ENCODE data around the gene ABCC3.

The ABCC3 gene

GRCh38 chr17:50684612-50685333 lies 50.1 kb downstream of the ABCC3 start:
- DNase-seq (ENCODE audit: low read depth): no peak

DNA sequence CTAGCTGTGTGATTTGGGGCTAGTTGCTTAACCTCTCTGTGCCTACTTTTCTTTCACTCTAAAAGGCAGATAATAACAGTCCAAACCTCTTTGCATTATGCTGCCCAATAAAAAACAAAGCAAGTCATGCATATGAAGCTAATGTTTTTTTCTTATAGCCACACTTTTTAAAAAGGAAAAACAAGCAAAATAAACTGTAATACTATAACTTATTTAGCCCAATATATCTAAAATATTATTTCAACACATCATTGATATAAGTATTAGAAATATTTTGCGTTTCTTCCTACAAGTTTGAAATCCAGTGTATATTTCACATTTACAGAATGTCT lies 50.6 kb downstream of the ABCC3 start:
- no peak for DNase-seq (ENCODE audit: low read depth)

DNA sequence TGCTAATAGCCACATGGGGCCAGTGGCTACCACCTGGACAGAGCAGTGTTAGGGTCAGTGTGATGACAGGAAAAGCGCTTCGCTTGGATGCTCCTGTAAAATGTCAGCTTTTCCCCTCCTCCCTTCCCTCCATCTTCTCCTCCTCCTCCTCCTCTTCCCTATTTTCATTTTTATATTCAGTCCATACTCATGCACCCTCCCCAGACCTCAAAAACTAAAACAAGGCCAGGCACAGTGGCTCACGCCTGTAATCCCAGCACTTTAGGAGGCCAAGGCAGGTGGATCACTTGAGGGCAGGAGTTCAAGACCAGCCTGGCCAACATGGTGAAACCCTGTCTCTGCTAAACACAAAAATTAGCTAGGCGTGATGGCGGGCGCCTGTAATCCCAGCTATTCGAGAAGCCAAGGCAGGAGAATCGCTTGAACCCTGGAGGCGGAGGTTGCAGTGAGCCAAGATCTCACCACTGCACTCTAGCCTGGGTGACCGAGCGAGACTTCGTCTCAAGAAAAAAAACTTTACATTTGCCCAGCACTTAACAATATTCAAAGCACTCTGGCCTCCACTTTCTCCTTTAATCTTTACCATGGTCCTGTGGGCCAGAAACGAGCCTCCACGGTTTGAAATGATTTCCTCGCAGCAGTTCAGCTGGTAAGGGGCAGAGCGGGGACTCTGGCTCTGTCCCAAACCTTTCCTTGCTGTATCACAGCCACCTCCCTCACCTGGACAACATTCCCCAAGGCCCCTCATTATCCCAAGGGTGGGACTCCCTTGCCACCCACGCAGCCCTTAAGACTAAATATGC lies 51.2 kb downstream of the ABCC3 start:
- DNase-seq (ENCODE audit: low read depth): no peak

- DNase-seq (ENCODE audit: low read depth): no peak
Observed at GRCh38 chr17:50686494-50687199, 52.0 kb downstream of the ABCC3 start.

DNA sequence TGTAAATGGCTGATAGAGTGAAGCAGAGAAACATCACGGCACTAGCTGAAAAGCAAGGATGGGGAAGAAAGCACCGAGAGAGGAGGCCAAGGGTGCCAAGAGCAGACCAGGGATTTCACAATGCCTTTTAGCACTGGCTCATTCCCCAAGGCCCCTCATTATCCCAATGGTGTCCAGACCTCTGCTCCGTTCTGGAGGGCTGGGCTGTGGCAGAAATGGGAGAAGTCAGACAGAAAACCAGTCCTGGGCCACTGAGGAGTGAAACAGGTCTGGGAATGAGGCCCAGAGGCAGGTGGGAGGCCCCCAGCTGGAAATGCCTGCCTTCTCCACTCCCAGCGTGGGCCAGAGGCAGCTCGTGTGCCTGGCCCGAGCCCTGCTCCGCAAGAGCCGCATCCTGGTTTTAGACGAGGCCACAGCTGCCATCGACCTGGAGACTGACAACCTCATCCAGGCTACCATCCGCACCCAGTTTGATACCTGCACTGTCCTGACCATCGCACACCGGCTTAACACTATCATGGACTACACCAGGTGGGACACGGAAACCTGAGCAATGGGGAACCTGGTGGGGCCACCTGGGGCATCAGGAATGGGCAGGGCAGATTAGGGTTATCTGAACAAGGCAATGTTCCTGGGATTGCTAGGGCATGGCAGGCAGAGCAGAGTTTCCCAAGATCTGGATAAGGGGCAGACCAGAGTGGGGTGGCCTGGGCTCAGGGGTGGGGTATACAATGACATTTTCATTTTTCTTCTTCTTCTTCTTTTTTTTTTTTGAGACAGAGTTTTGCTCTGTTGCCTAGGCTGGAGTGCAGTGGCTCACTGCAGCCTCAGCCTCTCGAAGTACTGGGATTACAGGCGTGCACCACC lies 52.8 kb downstream of the ABCC3 start:
- DNase-seq (ENCODE audit: low read depth): no peak

- no peak for DNase-seq (ENCODE audit: low read depth)
Observed at GRCh38 chr17:50688245-50688644, 53.6 kb downstream of the ABCC3 start.

DNA sequence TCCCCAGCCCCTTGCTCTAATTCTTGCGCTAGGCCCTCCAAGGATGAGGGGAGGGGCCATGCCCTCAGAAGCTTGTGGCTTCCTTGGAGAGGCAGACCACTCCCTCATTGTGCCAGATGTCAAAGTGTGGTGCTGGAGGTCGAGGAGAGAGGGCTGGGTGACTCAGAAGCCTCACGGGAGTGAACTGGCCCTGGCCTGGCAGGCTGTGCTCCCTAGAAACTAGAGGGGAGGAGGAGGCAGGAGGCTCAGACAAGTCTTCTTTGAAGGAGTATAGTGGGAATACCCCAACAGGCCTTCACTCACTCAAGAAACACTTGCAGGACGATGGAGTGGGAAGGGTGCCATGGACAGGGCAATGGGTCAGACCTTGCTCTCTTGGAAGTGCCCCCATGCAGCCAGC lies 54.6 kb downstream of the ABCC3 start:
- no peak for DNase-seq (ENCODE audit: low read depth)

DNA sequence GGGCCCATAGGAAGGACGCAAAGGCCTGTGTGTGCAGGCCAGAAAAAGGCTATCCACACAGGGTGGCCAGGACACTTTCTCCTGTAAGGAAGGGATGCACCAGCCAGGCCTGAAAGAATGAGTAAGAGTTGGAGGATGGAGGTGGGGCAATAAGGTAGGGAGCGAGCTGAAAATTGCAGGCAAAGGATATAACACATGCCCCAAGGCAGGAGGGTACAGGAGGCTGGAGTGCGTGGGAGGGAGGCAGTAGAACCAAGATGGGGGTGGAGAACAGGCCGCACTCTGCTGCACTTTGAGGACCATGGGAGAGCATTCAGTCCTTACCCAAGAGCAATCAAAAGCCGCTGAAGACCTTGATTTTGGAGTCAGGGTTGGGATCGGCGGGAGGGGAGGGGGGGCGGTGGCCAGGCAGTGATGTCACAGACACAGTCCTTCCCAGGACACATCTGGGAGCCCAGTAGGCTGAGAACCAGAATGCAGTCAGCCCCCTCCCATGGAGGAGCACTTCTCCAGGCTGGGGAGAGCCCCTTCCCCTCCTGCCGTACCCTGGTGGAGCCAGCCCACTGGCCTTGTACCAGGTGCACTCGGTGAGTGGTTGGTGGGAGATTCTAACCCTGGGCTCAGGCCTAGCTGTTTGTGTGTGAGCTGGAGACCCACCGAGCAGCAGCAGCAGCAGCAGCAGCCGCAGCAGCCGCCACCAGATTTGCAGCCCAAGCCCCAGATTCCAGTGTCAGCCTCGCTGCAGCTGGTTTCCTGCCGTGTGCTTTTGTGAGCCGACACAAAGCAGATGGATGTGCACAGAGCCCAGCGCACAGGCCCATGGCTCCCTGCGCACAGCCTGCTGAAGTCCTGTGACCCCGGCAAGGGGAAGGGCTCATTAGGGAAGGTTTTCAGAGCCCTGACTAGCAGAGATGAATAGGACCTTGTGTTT lies 55.5 kb downstream of the ABCC3 start:
- DNase-seq (ENCODE audit: low read depth): no peak

- no peak for DNase-seq (ENCODE audit: low read depth)
Observed at GRCh38 chr17:50690887-50691549, 56.3 kb downstream of the ABCC3 start.

GRCh38 chr17:50691550-50692447 lies 57.1 kb downstream of the ABCC3 start:
- DNase-seq (ENCODE audit: low read depth): no peak

DNA sequence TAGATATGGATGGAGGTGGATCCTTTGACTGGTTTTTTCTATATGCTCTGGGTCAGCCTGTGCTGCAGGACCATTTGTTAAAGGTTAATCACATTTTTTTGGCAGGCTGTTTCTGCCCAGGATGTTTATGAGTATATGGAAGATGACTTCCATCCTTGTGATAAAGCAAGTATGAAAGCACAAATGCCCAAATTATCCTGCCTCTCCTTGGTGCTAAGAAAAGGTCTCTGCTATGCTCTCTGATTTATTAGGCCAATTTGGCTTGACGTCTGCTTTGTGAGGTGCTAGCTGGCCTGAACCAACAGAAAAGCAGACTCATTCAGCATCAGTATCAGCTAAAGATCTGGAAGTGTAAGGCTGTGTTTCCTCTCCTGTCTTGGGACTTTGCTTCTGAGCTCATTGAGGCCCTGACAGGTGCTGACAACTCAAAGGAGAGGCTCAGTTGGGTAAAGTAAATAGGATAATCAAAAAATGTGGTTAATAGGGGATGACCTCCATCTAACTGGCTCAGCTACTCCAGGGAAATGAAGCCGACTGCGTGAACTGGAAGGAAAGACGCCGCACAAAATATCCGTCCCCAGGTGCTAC lies 57.9 kb downstream of the ABCC3 start:
- no peak for DNase-seq (ENCODE audit: low read depth)

- no peak for DNase-seq (ENCODE audit: low read depth)
Observed at GRCh38 chr17:50693036-50693682, 58.5 kb downstream of the ABCC3 start.

DNA sequence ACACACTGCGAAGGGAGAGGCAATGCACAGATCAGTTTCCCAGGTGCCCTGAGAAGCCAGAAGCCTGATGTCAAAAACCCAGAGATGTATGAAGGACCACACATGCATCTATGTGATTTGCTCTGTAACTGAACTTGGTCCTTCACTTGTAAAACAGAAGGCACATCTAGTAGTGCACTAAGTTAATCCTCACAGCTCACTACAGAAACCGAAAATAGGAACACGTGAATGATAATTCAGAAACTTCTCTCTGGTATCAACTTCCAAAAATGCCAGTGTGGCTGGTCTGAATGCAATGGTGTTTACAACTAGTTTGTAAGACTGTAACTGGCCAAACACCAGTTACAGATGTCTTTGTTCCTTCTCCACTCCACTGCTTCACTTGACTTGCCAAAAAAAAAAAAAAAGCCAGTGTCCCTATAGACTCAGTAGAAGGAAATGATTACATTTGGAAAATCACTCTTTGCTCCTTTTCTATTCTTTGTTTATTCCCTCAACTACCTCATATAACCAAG lies 61.7 kb downstream of the ABCC3 start:
- no peak for DNase-seq (ENCODE audit: low read depth)

- no peak for DNase-seq (ENCODE audit: low read depth)
Observed at GRCh38 chr17:50697062-50697461, 62.4 kb downstream of the ABCC3 start.

DNA sequence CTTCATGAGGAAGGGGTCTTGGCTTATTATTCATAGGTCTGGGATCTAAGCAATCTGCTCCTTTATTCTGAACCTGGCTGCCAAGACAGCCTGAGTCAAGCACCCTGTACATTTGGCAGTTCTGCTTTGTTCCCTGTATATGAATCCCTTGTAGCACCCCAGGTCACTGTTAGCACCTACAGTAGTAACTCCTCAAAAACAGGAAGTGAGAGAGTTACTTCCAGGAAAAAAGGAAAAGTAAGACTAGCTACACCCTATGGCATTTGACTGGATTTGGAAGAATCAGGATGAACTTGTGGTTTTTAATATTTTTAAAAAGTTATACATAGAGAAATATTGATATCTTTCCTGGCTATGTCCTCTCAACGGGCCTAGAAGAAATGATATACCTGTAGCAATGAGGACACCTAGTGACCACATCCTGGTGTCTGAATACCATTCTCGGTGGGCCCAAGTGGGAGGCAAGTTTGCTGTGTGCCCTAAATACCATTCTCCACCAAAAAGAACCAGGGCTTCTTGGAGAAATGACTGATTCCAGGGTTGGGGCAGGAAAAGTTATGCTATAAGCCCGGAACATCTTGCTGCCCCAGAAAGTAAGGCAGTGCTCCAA lies 63.1 kb downstream of the ABCC3 start:
- DNase-seq (ENCODE audit: low read depth): no peak

DNA sequence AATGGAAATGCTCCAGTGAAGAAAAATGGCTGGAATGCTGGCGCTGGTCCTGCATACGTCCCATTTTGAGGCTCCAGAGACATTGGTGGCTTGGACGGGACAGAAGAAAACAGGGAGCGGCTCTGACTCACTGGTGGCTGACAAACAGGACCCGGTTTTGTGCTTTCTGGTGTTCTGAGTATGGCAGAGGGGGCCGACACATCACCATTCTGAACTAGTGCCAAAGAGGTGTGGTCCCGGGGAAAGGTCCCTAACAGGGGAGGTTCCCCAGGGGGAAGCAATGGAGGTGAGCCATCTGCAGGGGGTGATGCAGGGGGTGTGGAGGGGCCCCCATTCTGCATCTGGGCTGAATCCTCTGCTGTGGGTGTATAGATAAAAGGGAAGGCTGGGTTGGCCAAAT lies 64.7 kb downstream of the ABCC3 start:
- no peak for DNase-seq (ENCODE audit: low read depth)

GRCh38 chr17:50703162-50703561 lies 68.5 kb downstream of the ABCC3 start:
- DNase-seq (ENCODE audit: low read depth): no peak

Data from activated T-cell treated with anti-CD3 and anti-CD28 coated beads for 48 hours (primary cell).